Urinary bladder (tissue), 4 donors: ENCODE results near the gene INO80. TPM values are rescaled to one million over a fixed set of nuclear protein-coding genes. Genes with fewer than 3 reads are reported as not detected.
A peak's percentile ranks its signal among the peaks of the same experiment; 100 is the strongest.
"Not testable (repeated sequence)": the region's sequence is repeated elsewhere in the genome, so short reads cannot be mapped to it uniquely, and the experiment has no call there.

Experiments used
- DNase-seq: peaks from one replicate; pipeline ENCODE4 v3.0.0-alpha.2; 2015; ENCODE audit errors: extremely low spot score
- H3K27ac ChIP-seq: one replicate; pipeline ENCODE4 v1.5.1; 2013; ENCODE audit warnings: low read depth, mild to moderate bottlenecking, moderate library complexity
- H3K36me3 ChIP-seq: one replicate; pipeline ENCODE4 v1.6.1; 2013; ENCODE audit warnings: mild to moderate bottlenecking, moderate library complexity; ENCODE audit not compliant: insufficient read depth
- H3K4me1 ChIP-seq: one replicate; pipeline ENCODE4 v1.6.1; 2013; ENCODE audit warnings: mild to moderate bottlenecking, moderate library complexity; ENCODE audit not compliant: insufficient read depth
- H3K4me3 ChIP-seq: one replicate; pipeline ENCODE4 v1.5.1; 2013; ENCODE audit warnings: low read depth, low read length
- WGBS: extraction: QIAGEN DNeasy Blood & Tissue Kit; methylation state at CpG from one replicate; pipeline ENCODE4 v1.1.7; 2013; 5-methylcytosine and 5-hydroxymethylcytosine counted together
- polyA plus RNA-seq: library from polyadenylated mRNA; stranded (reverse); fragments of 200-250 nt; gene quantifications from one replicate; pipeline ENCODE4 v1.2.3, GENCODE V29; 2013
- total RNA-seq: library from RNA; depleted of rRNA; stranded (reverse); fragments of >200 nt; gene quantifications from one replicate; pipeline ENCODE4 v1.2.3, GENCODE V29; 2014
- donor health status: healthy with polysubstance abuse.
- donor health status: healthy.

Gene INO80
- total RNA-seq (36.6 TPM), polyA plus RNA-seq (16.1 TPM)

- peak; percentile 97 for DNase-seq
- H3K4me3 ChIP-seq: peak within 1 kb of the TSS; percentile 95
- peaks cover 2% of the 10 kb centered on the region for H3K4me1 ChIP-seq
- peak within 1 kb of the TSS; percentile 98 for H3K27ac ChIP-seq
- H3K36me3 ChIP-seq: no peaks in the 10 kb centered on the region
- WGBS: under 1% methylated on average over 64 of the region's 64 CpGs
Measured at GRCh38 chr15:41116116-41116961, at the start of gene INO80. Gene INO80 (minus strand): TSS chr15:41116280. CDS start chr15:41096310, 19,970 bp downstream.

GRCh38 chr15:41161736-41162135 is 45.7 kb upstream of the INO80 start:
- DNase-seq: no peak
- 49% methylated on average over 1 of the region's 1 CpG for WGBS
- no peaks in the 10 kb centered on the region for H3K36me3 ChIP-seq
- no peak overlapping the region for H3K4me3 ChIP-seq
- no peak overlapping the region for H3K27ac ChIP-seq
- H3K4me1 ChIP-seq: no peaks in the 10 kb centered on the region

GRCh38 chr15:41161336-41161735 is 45.3 kb upstream of the INO80 start:
- H3K4me3 ChIP-seq: no peak overlapping the region
- WGBS: 77% methylated on average over 6 of the region's 6 CpGs

GRCh38 chr15:41160639-41161315 is 44.7 kb upstream of the INO80 start:
- Histone ChIP-seq H3K4me3 (no peak overlapping the region), H3K27ac (no peak overlapping the region), H3K4me1 (no peaks in the 10 kb centered on the region), H3K36me3 (no peaks in the 10 kb centered on the region)
- no peak for DNase-seq
- 85% methylated on average over 15 of the region's 15 CpGs for WGBS

More at GRCh38 chr15:41161336-41161735, 45.3 kb upstream of the INO80 start:
- Histone ChIP-seq H3K4me1 (no peaks in the 10 kb centered on the region), H3K36me3 (no peaks in the 10 kb centered on the region), H3K27ac (no peak overlapping the region)
- DNase-seq: no peak

GRCh38 chr15:41154412-41154811 is 38.3 kb upstream of the INO80 start:
- DNase-seq: no peak
- 54% methylated on average over 2 of the region's 2 CpGs for WGBS
- no peaks in the 10 kb centered on the region for H3K4me1 ChIP-seq
- no peak overlapping the region for H3K4me3 ChIP-seq
- H3K27ac ChIP-seq: no peak overlapping the region
- H3K36me3 ChIP-seq: no peaks in the 10 kb centered on the region

- no peak overlapping the region for H3K4me3 ChIP-seq
- DNase-seq: no peak
- no peaks in the 10 kb centered on the region for H3K4me1 ChIP-seq
- no peak overlapping the region for H3K27ac ChIP-seq
- WGBS: 90% methylated on average over 5 of the region's 5 CpGs
- no peaks in the 10 kb centered on the region for H3K36me3 ChIP-seq
Measured at GRCh38 chr15:41153733-41154132, 37.7 kb upstream of the INO80 start.

- DNase-seq: no peak
- H3K4me1 ChIP-seq: no peaks in the 10 kb centered on the region
- WGBS: 96% methylated on average over 37 of the region's 37 CpGs
- no peak overlapping the region for H3K4me3 ChIP-seq
- no peaks in the 10 kb centered on the region for H3K36me3 ChIP-seq
- H3K27ac ChIP-seq: no peak overlapping the region
Measured at GRCh38 chr15:41151451-41152005, 35.4 kb upstream of the INO80 start.

- DNase-seq: no peak
- Histone ChIP-seq H3K27ac (no peak overlapping the region), H3K4me1 (no peaks in the 10 kb centered on the region), H3K4me3 (no peak overlapping the region), H3K36me3 (no peaks in the 10 kb centered on the region)
- 52% methylated on average over 4 of the region's 4 CpGs for WGBS
Measured at GRCh38 chr15:41150279-41150678, 34.2 kb upstream of the INO80 start.

- no peaks in the 10 kb centered on the region for H3K4me1 ChIP-seq
- H3K36me3 ChIP-seq: no peaks in the 10 kb centered on the region
- no peak overlapping the region for H3K27ac ChIP-seq
- no peak overlapping the region for H3K4me3 ChIP-seq
- WGBS: 64% methylated on average over 2 of the region's 2 CpGs
- no peak for DNase-seq
Measured at GRCh38 chr15:41148065-41148464, 32.0 kb upstream of the INO80 start.

- Histone ChIP-seq H3K4me1 (no peaks in the 10 kb centered on the region), H3K4me3 (no peak overlapping the region), H3K27ac (no peak overlapping the region), H3K36me3 (no peaks in the 10 kb centered on the region)
- WGBS: 91% methylated on average over 5 of the region's 5 CpGs
- DNase-seq: no peak
Measured at GRCh38 chr15:41139619-41140018, 23.5 kb upstream of the INO80 start.

GRCh38 chr15:41139112-41139511 is 23.0 kb upstream of the INO80 start:
- H3K4me3 ChIP-seq, H3K4me1 ChIP-seq, DNase-seq, H3K36me3 ChIP-seq, H3K27ac ChIP-seq: not testable (repeated sequence)
- 86% methylated on average over 7 of the region's 7 CpGs for WGBS

- not testable (repeated sequence) for H3K4me3 ChIP-seq, H3K36me3 ChIP-seq, H3K27ac ChIP-seq, DNase-seq, H3K4me1 ChIP-seq
- 85% methylated on average over 6 of the region's 6 CpGs for WGBS
Measured at GRCh38 chr15:41135580-41135979, 19.5 kb upstream of the INO80 start.

- H3K4me1 ChIP-seq: no peaks in the 10 kb centered on the region
- H3K36me3 ChIP-seq: no peaks in the 10 kb centered on the region
- WGBS: 76% methylated on average over 10 of the region's 10 CpGs
- no peak overlapping the region for H3K4me3 ChIP-seq
- H3K27ac ChIP-seq: no peak overlapping the region
- DNase-seq: no peak
Measured at GRCh38 chr15:41133454-41133853, 17.4 kb upstream of the INO80 start.

GRCh38 chr15:41132094-41132493 is 16.0 kb upstream of the INO80 start:
- not testable (repeated sequence) for H3K4me1 ChIP-seq, H3K36me3 ChIP-seq, DNase-seq, H3K27ac ChIP-seq, H3K4me3 ChIP-seq
- WGBS: 81% methylated on average over 2 of the region's 2 CpGs
